H7 (cell line): Measurements from ENCODE around the gene ZNRF3. TPM values are rescaled to one million over a fixed set of nuclear protein-coding genes. Genes with fewer than 3 reads are reported as not detected.
A peak's percentile ranks its signal among the peaks of the same experiment; 100 is the strongest.

Experiments
- DNase-seq: peaks from one replicate; pipeline ENCODE4 v3.0.0; 2012
- H3K27me3 ChIP-seq: 2 replicates; pipeline ENCODE4 v1.6.0; 2011; ENCODE audit warnings: mild to moderate bottlenecking, low read length; ENCODE audit not compliant: control insufficient read depth, insufficient read depth
- H3K36me3 ChIP-seq: replicated peaks from 2 replicates; pipeline ENCODE4 v1.5.1; 2011; ENCODE audit warnings: low read length; ENCODE audit not compliant: control insufficient read depth, insufficient read depth
- H3K4me3 ChIP-seq: 2 replicates; pipeline ENCODE4 v1.5.1; 2011; ENCODE audit warnings: low read depth, mild to moderate bottlenecking, control low read depth, low read length, moderate library complexity; ENCODE audit not compliant: insufficient read depth
- total RNA-seq: library from RNA; depleted of rRNA; stranded (reverse); fragments of >200 nt; shearing (Covaris generic); gene quantifications from 2 replicates; pipeline ENCODE4 v1.2.3, GENCODE V29; 2014

ZNRF3 gene
- total RNA-seq, 1 experiment from 2014 or later: 22.1 TPM

- H3K27me3 ChIP-seq: no peaks in the 10 kb centered on the region
Observed at GRCh38 chr22:28952857-28953256, 69.5 kb downstream of the ZNRF3 start.

GRCh38 chr22:28953403-28953802 is 70.0 kb downstream of the ZNRF3 start:
- Histone ChIP-seq H3K27me3 (no peaks in the 10 kb centered on the region), H3K4me3 (no peak overlapping the region), H3K36me3 (no peaks in the 10 kb centered on the region)
- no peak for DNase-seq

More at GRCh38 chr22:28952857-28953256, 69.5 kb downstream of the ZNRF3 start:
- no peak overlapping the region for H3K4me3 ChIP-seq
- DNase-seq: no peak
- no peaks in the 10 kb centered on the region for H3K36me3 ChIP-seq

GRCh38 chr22:28953976-28954880 is 70.9 kb downstream of the ZNRF3 start:
- Histone ChIP-seq H3K36me3 (no peaks in the 10 kb centered on the region; the same call in 1 of the 2 replicates), H3K4me3 (no peak overlapping the region), H3K27me3 (no peaks in the 10 kb centered on the region)
- no peak for DNase-seq

GRCh38 chr22:28955817-28956216 is 72.4 kb downstream of the ZNRF3 start:
- H3K27me3 ChIP-seq: no peaks in the 10 kb centered on the region
- no peak overlapping the region for H3K4me3 ChIP-seq
- no peak for DNase-seq
- H3K36me3 ChIP-seq: no peaks in the 10 kb centered on the region; the same call in 1 of the 2 replicates

- H3K36me3 ChIP-seq: no peaks in the 10 kb centered on the region; the same call in 1 of the 2 replicates
- no peak overlapping the region for H3K4me3 ChIP-seq
- DNase-seq: no peak
- H3K27me3 ChIP-seq: no peaks in the 10 kb centered on the region
Observed at GRCh38 chr22:28956506-28956905, 73.1 kb downstream of the ZNRF3 start.

- Histone ChIP-seq H3K4me3 (no peak overlapping the region), H3K27me3 (no peaks in the 10 kb centered on the region), H3K36me3 (no peaks in the 10 kb centered on the region; the same call in 1 of the 2 replicates)
- no peak for DNase-seq
Observed at GRCh38 chr22:28958611-28959010, 75.2 kb downstream of the ZNRF3 start.

- Histone ChIP-seq H3K27me3 (no peaks in the 10 kb centered on the region), H3K4me3 (no peak overlapping the region), H3K36me3 (no peaks in the 10 kb centered on the region; the same call in 1 of the 2 replicates)
- no peak for DNase-seq
Observed at GRCh38 chr22:28962042-28962554, 78.7 kb downstream of the ZNRF3 start.

- DNase-seq: no peak
- Histone ChIP-seq H3K36me3 (no peaks in the 10 kb centered on the region; the same call in 1 of the 2 replicates), H3K4me3 (no peak overlapping the region), H3K27me3 (no peaks in the 10 kb centered on the region)
Observed at GRCh38 chr22:28963362-28963761, 80.0 kb downstream of the ZNRF3 start.

- no peaks in the 10 kb centered on the region for H3K27me3 ChIP-seq
- no peak for DNase-seq
Observed at GRCh38 chr22:28967163-28967665, 83.8 kb downstream of the ZNRF3 start.

GRCh38 chr22:28967969-28968368 is 84.6 kb downstream of the ZNRF3 start:
- Histone ChIP-seq H3K36me3 (no peaks in the 10 kb centered on the region), H3K4me3 (no peak overlapping the region), H3K27me3 (no peaks in the 10 kb centered on the region)
- no peak for DNase-seq

More at GRCh38 chr22:28967163-28967665, 83.8 kb downstream of the ZNRF3 start:
- no peaks in the 10 kb centered on the region for H3K36me3 ChIP-seq
- no peak overlapping the region for H3K4me3 ChIP-seq

- no peak for DNase-seq
- no peaks in the 10 kb centered on the region for H3K36me3 ChIP-seq
- H3K4me3 ChIP-seq: no peak overlapping the region
- H3K27me3 ChIP-seq: no peaks in the 10 kb centered on the region
Observed at GRCh38 chr22:28969401-28970168, 86.2 kb downstream of the ZNRF3 start.

- DNase-seq: no peak
- Histone ChIP-seq H3K27me3 (no peaks in the 10 kb centered on the region), H3K36me3 (no peaks in the 10 kb centered on the region), H3K4me3 (no peak overlapping the region)
Observed at GRCh38 chr22:28973352-28973751, 90.0 kb downstream of the ZNRF3 start.

- Histone ChIP-seq H3K27me3 (no peaks in the 10 kb centered on the region), H3K4me3 (no peak overlapping the region), H3K36me3 (no peaks in the 10 kb centered on the region)
- peak; percentile 30 for DNase-seq
Observed at GRCh38 chr22:28977060-28977459, 93.7 kb downstream of the ZNRF3 start.

- Histone ChIP-seq H3K4me3 (no peak overlapping the region), H3K27me3 (no peaks in the 10 kb centered on the region), H3K36me3 (no peaks in the 10 kb centered on the region)
- no peak for DNase-seq
Observed at GRCh38 chr22:28977481-28977971, 94.2 kb downstream of the ZNRF3 start.
